ENCODE results near the gene MOSMO. TPM values are rescaled to one million over a fixed set of nuclear protein-coding genes. Genes with fewer than 3 reads are reported as not detected.
A peak's percentile ranks its signal among the peaks of the same experiment; 100 is the strongest.

Gene MOSMO
- total and polyA plus RNA-seq, 2 of the 4 experiments (the other 2 are of a cell fraction), result 10.5 to 16.0 TPM

DNA sequence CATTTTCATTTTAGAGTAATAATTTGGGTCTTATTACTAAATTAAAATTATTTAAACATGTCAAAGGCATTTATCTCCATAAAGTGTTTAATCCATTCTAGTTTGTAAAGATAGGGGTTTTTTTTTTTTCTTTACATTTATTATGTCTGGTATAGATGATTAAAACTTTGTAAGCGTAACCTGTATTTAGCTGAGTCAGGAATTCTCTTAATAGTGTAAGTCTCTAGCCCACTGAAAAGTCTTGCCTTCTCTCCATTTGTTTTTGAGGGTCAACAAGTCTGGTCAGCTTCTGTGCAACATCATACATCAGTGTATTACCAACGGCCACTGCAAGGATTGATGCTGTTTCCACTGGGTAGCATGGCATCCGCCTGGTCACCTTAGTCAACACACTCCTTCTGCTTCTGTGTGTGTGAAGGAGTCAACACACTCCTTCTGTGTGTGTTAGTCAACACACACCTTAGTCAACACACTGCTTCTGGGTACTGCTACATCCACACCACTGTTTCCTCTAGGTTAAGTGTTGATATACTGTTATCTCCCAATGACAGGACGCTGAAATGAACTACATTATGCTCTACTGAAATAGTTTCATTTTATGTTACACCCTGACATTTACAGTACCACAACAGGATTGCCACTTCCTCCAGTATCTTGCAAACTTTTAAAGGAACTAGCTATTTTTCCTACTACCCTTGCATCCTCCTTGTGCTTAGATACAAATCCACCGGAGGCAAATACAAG, 47.1 kb downstream of the MOSMO start:
- POLR2A ChIA-PET (ENCODE audit: unreplicated experiment), result interaction anchor here (0.7 kb wide), 1 partner anchor 58 kb away, joined by 3 read pairs; no protein-coding TSS in a partner anchor

More for the DNA sequence above, 47.1 kb downstream of the MOSMO start:
- Histone ChIP-seq H3K9ac (ENCODE audit: low read depth, low read length) (no peak overlapping the region), H2AFZ (replicated peaks; ENCODE audit: low read length, poor library complexity) (no peak overlapping the region), H3K4me3 (ENCODE audit: insufficient read depth, low read depth, low read length) (no peak overlapping the region), H3K56ac (ENCODE audit: extremely low read depth, insufficient read depth, low read length) (no peak overlapping the region), H3K4me1 (ENCODE audit: control insufficient read depth, insufficient read depth, low read length) (no peaks in the 10 kb centered on the region), H2AK9ac (replicated peaks; ENCODE audit: low read depth, low read length, poor library complexity) (peak overlapping the region; percentile 79), H3K18ac (ENCODE audit: low read depth, low read length) (no peak overlapping the region), H4K5ac (ENCODE audit: low read depth, low read length) (no peak overlapping the region), H3K14ac (replicated peaks; ENCODE audit: low read depth, low read length) (peak overlapping the region; percentile 94), H4K20me1 (ENCODE audit: insufficient read depth, low read length) (peaks cover 5% of the 10 kb centered on the region; the same call in 1 of the 2 replicates), H3K9me3 (ENCODE audit: control insufficient read depth, insufficient read depth, low read length) (no peaks in the 10 kb centered on the region), H3K4me2 (ENCODE audit: low read depth, low read length) (no peak overlapping the region), H2BK120ac (ENCODE audit: low read depth, low read length) (no peak overlapping the region), H4K91ac (ENCODE audit: insufficient read depth, low read depth, low read length) (no peak overlapping the region), H3K4ac (ENCODE audit: low read depth, low read length) (no peak overlapping the region), H2BK5ac (ENCODE audit: low read depth, low read length, poor library complexity, severe bottlenecking) (no peak overlapping the region), H3K79me1 (ENCODE audit: low read depth in 1 of 2, low read length in 2 of 2) (peaks cover 26 to 64% of the 10 kb centered on the region in 2 experiments), H3K27ac (ENCODE audit: insufficient read depth, low read length) (no peak overlapping the region), H3K36me3 (ENCODE audit: control insufficient read depth, insufficient read depth, low read length) (peaks cover 1% of the 10 kb centered on the region; the same call in 1 of the 2 replicates), H3K27me3 (ENCODE audit: control insufficient read depth, insufficient read depth, low read length) (no peaks in the 10 kb centered on the region), H2BK20ac (ENCODE audit: low read depth, low read length) (no peak overlapping the region; the same call in 1 of the 2 replicates), H3K9me1 (ENCODE audit: insufficient read depth, low read length) (peaks cover 4% of the 10 kb centered on the region), H2BK15ac (ENCODE audit: low read depth, low read length) (no peak overlapping the region), H3K23ac (ENCODE audit: low read depth, low read length) (peak overlapping the region; percentile 96), H2AK5ac (ENCODE audit: low read depth, low read length) (peak overlapping the region; percentile 35; the same call in 1 of the 2 replicates), H4K8ac (ENCODE audit: low read depth in 2 of 2, low read length in 2 of 2) (0 out of 4 replicates have a peak overlapping the region, but pooled peaks of 1 of the 2 experiments have one; percentile 26)
- dilution Hi-C loops (cut with HindIII; ENCODE audit: low sequenced_read_pairs, unreplicated experiment) (no loop called here), in situ Hi-C loops (cut with MboI; ENCODE audit: low sequenced_read_pairs) (no loop called here), intact Hi-C loops (cut with micrococcal nuclease) (loop anchor here (5.0 kb wide), 1 partner anchor 33 kb away; no protein-coding TSS in a partner anchor)
- DNase-seq, result no peak
- WGBS, 2 experiments (ENCODE audit: extremely low coverage in 2 of 2, insufficient read length in 1 of 2), result no CpG with 5 or more reads among the region's 5 CpGs
- TF ChIP-seq USF2 (IDR thresholded peaks at IDR 0.05; ENCODE audit: low read depth, low read length), result no peak
- no peak for TF ChIP-seq BHLHE40 (IDR thresholded peaks at IDR 0.05; ENCODE audit: low read depth, low read length)
- TF ChIP-seq MAFK (IDR thresholded peaks at IDR 0.05; ENCODE audit: low read depth, low read length), result peak; percentile 92
- no peak for TF ChIP-seq CEBPB (IDR thresholded peaks at IDR 0.05; ENCODE audit: low read depth, low read length)
- no peak for TF ChIP-seq SMC3 (IDR thresholded peaks at IDR 0.05; ENCODE audit: low read depth, low read length)
- no peak for TF ChIP-seq CTCF (conservative IDR thresholded peaks at IDR 0.05; ENCODE audit: low read depth, low read length)
- no peak for TF ChIP-seq NFE2L2 (IDR thresholded peaks at IDR 0.05; ENCODE audit: low read depth, low read length)
- TF ChIP-seq RAD21 (IDR thresholded peaks at IDR 0.05; ENCODE audit: low read length), result no peak
- CTCF ChIA-PET, result interaction anchor here (0.7 to 1.2 kb wide), 2 partner anchors 16 to 23 kb away, joined by 4 read pairs; no protein-coding TSS in a partner anchor
- no TSS peak for BruUV-seq (replicated peaks)
- no peak for ATAC-seq (ENCODE audit: low read depth)
